IMR-90 (cell line): ENCODE data around the gene SPAG16. TPM values are rescaled to one million over a fixed set of nuclear protein-coding genes. Genes with fewer than 3 reads are reported as not detected.

Experiments
- ATAC-seq: fragments of 200-7000 bp; cut with Tn5 transposase; 2 replicates; pipeline ENCODE4 v1.9.1; 2020; ENCODE audit warnings: low read depth, mild to moderate bottlenecking, moderate library complexity
- BruUV-seq: library from RNA; stranded (reverse); fragments of 400-500 nt; replicated peaks from 2 replicates; lab custom pipeline; 2021; lab: Mats Ljungman, UMichigan
- CTCF ChIA-PET: fragments of 300-600 bp; formaldehyde crosslinking; extraction: SDS; loops from one replicate; lab custom pipeline; 2021; ENCODE audit warnings: antibody characterized with exemption; lab: Yijun Ruan, JAX
- POLR2A ChIA-PET: fragments of 300-600 bp; sonication (Branson Sonifier 250); formaldehyde crosslinking; loops from one replicate; lab custom pipeline; 2022; ENCODE audit warnings: antibody characterized with exemption; ENCODE audit not compliant: unreplicated experiment; lab: Charles Lee
- DNase-seq: peaks from one replicate; pipeline ENCODE4 v3.0.0; 2013
- H2AFZ ChIP-seq: replicated peaks from 2 replicates; pipeline ENCODE3; 2013; ENCODE audit warnings: low read length, mild to moderate bottlenecking; ENCODE audit not compliant: poor library complexity
- H2AK5ac ChIP-seq: 2 replicates; pipeline ENCODE4 v1.6.1; 2013; ENCODE audit warnings: low read depth, low read length, inconsistent platforms
- H2AK9ac ChIP-seq: replicated peaks from 2 replicates; pipeline ENCODE3; 2013; ENCODE audit warnings: mild to moderate bottlenecking, low read depth, low read length, moderate library complexity; ENCODE audit not compliant: poor library complexity
- H2BK120ac ChIP-seq: 2 replicates; pipeline ENCODE4 v1.6.1; 2013; ENCODE audit warnings: low read depth, low read length, inconsistent platforms
- H2BK15ac ChIP-seq: 3 replicates; pipeline ENCODE4 v1.6.1; 2013; ENCODE audit warnings: low read depth, low read length, inconsistent platforms
- H2BK20ac ChIP-seq: 2 replicates; pipeline ENCODE4 v1.6.1; 2013; ENCODE audit warnings: low read depth, mild to moderate bottlenecking, inconsistent platforms, low read length, moderate library complexity
- H2BK5ac ChIP-seq: 2 replicates; pipeline ENCODE4 v1.6.1; 2013; ENCODE audit warnings: mild to moderate bottlenecking, low read depth, low read length, inconsistent platforms; ENCODE audit not compliant: poor library complexity, severe bottlenecking
- H3K14ac ChIP-seq: replicated peaks from 2 replicates; pipeline ENCODE4 v1.6.1; 2013; ENCODE audit warnings: low read depth, low read length, inconsistent platforms
- H3K18ac ChIP-seq: 2 replicates; pipeline ENCODE4 v1.6.1; 2013; ENCODE audit warnings: low read depth, low read length, control low read depth
- H3K23ac ChIP-seq: 2 replicates; pipeline ENCODE4 v1.6.1; 2013; ENCODE audit warnings: low read depth, low read length, inconsistent platforms
- H3K27ac ChIP-seq: 2 replicates; pipeline ENCODE4 v1.5.1; 2013; ENCODE audit warnings: mild to moderate bottlenecking, control low read depth, low read length; ENCODE audit not compliant: insufficient read depth
- H3K27me3 ChIP-seq: 2 replicates; pipeline ENCODE4 v1.6.1; 2013; ENCODE audit warnings: low read length; ENCODE audit not compliant: control insufficient read depth, insufficient read depth
- H3K36me3 ChIP-seq: 2 replicates; pipeline ENCODE4 v1.6.1; 2013; ENCODE audit warnings: low read length, mixed read lengths; ENCODE audit not compliant: control insufficient read depth, insufficient read depth
- H3K4ac ChIP-seq: 2 replicates; pipeline ENCODE4 v1.6.1; 2013; ENCODE audit warnings: low read depth, low read length, inconsistent platforms
- H3K4me1 ChIP-seq: 2 replicates; pipeline ENCODE4 v1.6.1; 2013; ENCODE audit warnings: low read length, mixed read lengths; ENCODE audit not compliant: control insufficient read depth, insufficient read depth
- H3K4me2 ChIP-seq: 2 replicates; pipeline ENCODE4 v1.6.1; 2013; ENCODE audit warnings: low read depth, mild to moderate bottlenecking, control low read depth, low read length, moderate library complexity
- H3K4me3 ChIP-seq: 2 replicates; pipeline ENCODE4 v1.5.1; 2013; ENCODE audit warnings: low read depth, mild to moderate bottlenecking, control low read depth, low read length, moderate library complexity; ENCODE audit not compliant: insufficient read depth
- H3K56ac ChIP-seq: 2 replicates; pipeline ENCODE4 v1.6.1; 2013; ENCODE audit warnings: low read length, inconsistent platforms; ENCODE audit not compliant: insufficient read depth; ENCODE audit errors: extremely low read depth
- H3K79me1 ChIP-seq, 2 experiments: 2 replicates each; pipeline ENCODE4 v1.6.1; 2013; ENCODE audit warnings: low read length in 2 of 2, inconsistent platforms in 1 of 2, low read depth in 1 of 2
- H3K9ac ChIP-seq: 2 replicates; pipeline ENCODE4 v1.6.1; 2013; ENCODE audit warnings: low read depth, low read length, control low read depth
- H3K9me1 ChIP-seq: 2 replicates; pipeline ENCODE4 v1.6.1; 2013; ENCODE audit warnings: low read length, inconsistent platforms; ENCODE audit not compliant: insufficient read depth
- H3K9me3 ChIP-seq: 2 replicates; pipeline ENCODE4 v1.6.1; 2013; ENCODE audit warnings: low read length; ENCODE audit not compliant: control insufficient read depth, insufficient read depth
- H4K20me1 ChIP-seq: 2 replicates; pipeline ENCODE4 v1.6.1; 2013; ENCODE audit warnings: low read length, inconsistent platforms; ENCODE audit not compliant: insufficient read depth
- H4K5ac ChIP-seq: 2 replicates; pipeline ENCODE4 v1.6.1; 2013; ENCODE audit warnings: mild to moderate bottlenecking, low read depth, low read length, control low read depth
- H4K8ac ChIP-seq, 2 experiments: 2 replicates each; pipeline ENCODE4 v1.6.1; 2013; ENCODE audit warnings: low read depth in 2 of 2, low read length in 2 of 2, control low read depth in 1 of 2, inconsistent platforms in 1 of 2
- H4K91ac ChIP-seq: 2 replicates; pipeline ENCODE4 v1.6.1; 2013; ENCODE audit warnings: low read depth, low read length, inconsistent platforms; ENCODE audit not compliant: insufficient read depth
- MAFK ChIP-seq: IDR thresholded peaks from 2 replicates; pipeline ENCODE4 v1.6.1; 2012; ENCODE audit warnings: low read depth, low read length, improper control_type of control experiment
- NFE2L2 ChIP-seq: fragments of 150-350 bp; IDR thresholded peaks from 2 replicates; pipeline ENCODE4 v1.6.1; 2016; ENCODE audit warnings: low read depth, mild to moderate bottlenecking, low read length
- POLR2A ChIP-seq: IDR thresholded peaks from 2 replicates; pipeline ENCODE4 v1.6.1; 2012; ENCODE audit warnings: mild to moderate bottlenecking, low read depth, low read length
- RCOR1 ChIP-seq: IDR thresholded peaks from 2 replicates; pipeline ENCODE4 v1.6.1; 2012; ENCODE audit warnings: mild to moderate bottlenecking, low read length, improper control_type of control experiment; ENCODE audit not compliant: insufficient replicate concordance
- SMC3 ChIP-seq: fragments of 150-350 bp; IDR thresholded peaks from 2 replicates; pipeline ENCODE4 v1.6.1; 2016; ENCODE audit warnings: low read depth, mild to moderate bottlenecking, antibody characterized with exemption, low read length, moderate library complexity
- WGBS, 2 experiments: methylation state at CpG; one replicate each; pipeline versions ENCODE4 v1.1.5 to v1.1.7; 2013; ENCODE audit warnings: missing lambda C conversion rate in 2 of 2; ENCODE audit not compliant: insufficient read length in 1 of 2; ENCODE audit errors: extremely low coverage in 2 of 2; 5-methylcytosine and 5-hydroxymethylcytosine counted together
- dilution Hi-C: fragments of 300-500 bp; cut with HindIII; formaldehyde crosslinking; loops from one replicate; pipeline ENCODE4 v1.14.3; 2018; ENCODE audit warnings: low sequenced_read_pairs; ENCODE audit not compliant: unreplicated experiment
- in situ Hi-C: fragments of 300-500 bp; cut with MboI; formaldehyde crosslinking; loops from 3 replicates; pipeline ENCODE4 v1.14.3; 2019; ENCODE audit warnings: low sequenced_read_pairs, inconsistent platforms, mixed read lengths
- intact Hi-C: fragments of 100-400 bp; cut with micrococcal nuclease; formaldehyde crosslinking; loops from 2 replicates; pipeline ENCODE4 v1.10.0; 2022
- polyA plus RNA-seq, 3 experiments: library from polyadenylated mRNA; depleted of rRNA; stranded (reverse); fragments of >200 nt; gene quantifications; 2 replicates each; pipeline ENCODE4 v1.2.3, GENCODE V29; 2012; ENCODE audit warnings: low replicate concordance in 1 of 3
- total RNA-seq: library from RNA; depleted of rRNA; stranded (reverse); fragments of >200 nt; gene quantifications from 2 replicates; pipeline ENCODE4 v1.2.3, GENCODE V29; 2012
- TF ChIP-seq, protein P1 (sequence below): fragments of 150-350 bp; IDR thresholded peaks from 2 replicates; pipeline ENCODE4 v1.6.1; 2016; ENCODE audit warnings: low read depth, mild to moderate bottlenecking, low read length, moderate library complexity, borderline replicate concordance

Gene SPAG16
- total and polyA plus RNA-seq, 2 of the 4 experiments (the other 2 are of a cell fraction) = 7.3 to 13.5 TPM

DNA sequence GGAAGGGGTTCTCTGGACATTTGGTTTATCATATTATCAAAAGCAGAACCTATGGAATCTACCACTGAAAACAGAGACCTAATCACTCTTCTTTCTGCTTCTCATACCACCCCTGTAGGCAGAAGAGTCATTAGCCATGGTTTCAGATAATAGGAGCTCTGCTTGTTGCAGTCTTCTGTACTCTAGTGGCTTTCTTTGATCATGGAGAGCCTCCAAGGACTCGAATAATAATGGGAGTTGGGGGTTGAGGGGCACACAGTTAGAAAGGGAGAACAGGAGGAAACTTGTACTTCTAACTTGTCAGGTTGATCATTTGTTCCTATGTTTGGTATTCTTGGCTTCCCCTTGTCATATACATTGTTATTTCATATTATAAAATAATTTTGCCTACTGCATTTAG, 1074.2 kb downstream of the SPAG16 start:
- H3K4me2 ChIP-seq = no peak overlapping the region
- no peaks in the 10 kb centered on the region for H3K79me1 ChIP-seq
- no peaks in the 10 kb centered on the region for H3K36me3 ChIP-seq
- H3K9me1 ChIP-seq = no peaks in the 10 kb centered on the region
- H4K5ac ChIP-seq = no peak overlapping the region
- H3K18ac ChIP-seq = no peak overlapping the region
- H2BK15ac ChIP-seq = no peak overlapping the region
- no TSS peak for BruUV-seq
- H3K4ac ChIP-seq = no peak overlapping the region
- H3K9me3 ChIP-seq = no peaks in the 10 kb centered on the region
- no peaks in the 10 kb centered on the region for H3K27me3 ChIP-seq
- H4K8ac ChIP-seq = no peak overlapping the region
- H4K91ac ChIP-seq = no peak overlapping the region
- H2AK9ac ChIP-seq = no peak overlapping the region
- no peak overlapping the region for H2BK120ac ChIP-seq
- no peak overlapping the region for H2AFZ ChIP-seq
- TF ChIP-seq POLR2A (no peak), MAFK (no peak), SMC3 (no peak), RCOR1 (no peak), NFE2L2 (no peak)
- TF ChIP-seq, protein P1, sequence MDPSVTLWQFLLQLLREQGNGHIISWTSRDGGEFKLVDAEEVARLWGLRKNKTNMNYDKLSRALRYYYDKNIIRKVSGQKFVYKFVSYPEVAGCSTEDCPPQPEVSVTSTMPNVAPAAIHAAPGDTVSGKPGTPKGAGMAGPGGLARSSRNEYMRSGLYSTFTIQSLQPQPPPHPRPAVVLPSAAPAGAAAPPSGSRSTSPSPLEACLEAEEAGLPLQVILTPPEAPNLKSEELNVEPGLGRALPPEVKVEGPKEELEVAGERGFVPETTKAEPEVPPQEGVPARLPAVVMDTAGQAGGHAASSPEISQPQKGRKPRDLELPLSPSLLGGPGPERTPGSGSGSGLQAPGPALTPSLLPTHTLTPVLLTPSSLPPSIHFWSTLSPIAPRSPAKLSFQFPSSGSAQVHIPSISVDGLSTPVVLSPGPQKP = no peak
- no peak overlapping the region for H3K56ac ChIP-seq
- intact Hi-C loops (no loop called here), dilution Hi-C loops (no loop called here), in situ Hi-C loops (no loop called here)
- no peak overlapping the region for H3K4me3 ChIP-seq
- ChIA-PET POLR2A (no interaction called here), CTCF (no interaction called here)
- H2BK5ac ChIP-seq = no peak overlapping the region
- no peak overlapping the region for H3K9ac ChIP-seq
- no peak overlapping the region for H3K14ac ChIP-seq
- ATAC-seq = no peak
- no peak overlapping the region for H2AK5ac ChIP-seq
- no peaks in the 10 kb centered on the region for H3K4me1 ChIP-seq
- WGBS, 2 experiments = no CpG with 5 or more reads among the region's 1 CpG
- H3K27ac ChIP-seq = no peak overlapping the region
- H2BK20ac ChIP-seq = no peak overlapping the region
- no peaks in the 10 kb centered on the region for H4K20me1 ChIP-seq
- DNase-seq = no peak
- no peak overlapping the region for H3K23ac ChIP-seq
